ENCODE data around the gene CRABP2.

The CRABP2 gene

DNA sequence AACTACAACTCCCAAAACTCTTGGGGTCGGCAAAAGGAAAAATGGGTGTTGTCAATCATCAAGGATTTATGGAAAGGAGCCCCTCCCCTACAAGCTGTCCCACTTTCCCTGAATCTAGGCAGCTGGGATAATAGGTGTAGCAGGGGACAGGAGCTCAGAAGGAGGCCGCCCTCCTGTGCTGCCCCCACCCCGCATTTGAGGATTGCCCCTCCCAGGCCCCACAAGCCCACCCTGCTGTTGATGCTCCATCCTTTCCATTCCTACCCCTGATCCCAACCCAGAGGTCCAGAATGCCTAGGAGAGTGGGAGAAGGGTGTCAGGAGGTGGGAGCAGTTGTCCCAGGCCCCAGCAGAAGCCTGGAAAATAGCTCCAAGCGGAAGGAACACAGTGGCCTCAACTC, 37.4 kb upstream of the CRABP2 start:
- FAIRE-seq (no peak), DNase-seq (ENCODE audit: insufficient read length, low spot score) (no peak)
- TF ChIP-seq SPI1 (IDR thresholded peaks at IDR 0.05; ENCODE audit: low read depth, low read length), result no peak
- no peak for TF ChIP-seq PAX5 (IDR thresholded peaks at IDR 0.05; ENCODE audit: insufficient read depth, low read length, severe bottlenecking)
- no peak for TF ChIP-seq POU2F2 (IDR thresholded peaks at IDR 0.05; ENCODE audit: low read depth, low read length)
- no peak for TF ChIP-seq POLR2A (IDR thresholded peaks at IDR 0.05; ENCODE audit: low read depth, low read length)
- no peak for TF ChIP-seq POLR2AphosphoS5 (IDR thresholded peaks at IDR 0.05; ENCODE audit: low read depth, low read length)
- TF ChIP-seq TAF1 (IDR thresholded peaks at IDR 0.05; ENCODE audit: low read depth, low read length), result no peak

DNA sequence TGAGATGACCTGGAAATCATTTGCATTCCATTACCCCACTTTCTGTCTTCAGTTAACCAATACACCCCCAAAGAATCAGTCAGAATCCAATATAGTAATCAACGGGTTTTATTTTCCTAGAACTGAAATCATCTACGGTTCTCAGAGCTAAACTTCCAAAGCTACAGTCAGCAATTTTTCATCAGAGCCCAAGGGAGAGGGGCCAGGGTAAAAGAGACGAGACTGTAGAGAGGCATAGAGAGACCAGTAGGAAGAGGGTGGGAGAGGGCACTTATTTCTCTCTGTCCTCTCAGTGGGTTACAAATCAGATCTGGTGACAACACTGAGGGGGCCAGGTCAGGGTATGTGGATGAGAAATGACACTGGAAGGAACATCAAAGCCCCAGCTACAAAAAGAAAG, 36.6 kb upstream of the CRABP2 start:
- no peak for TF ChIP-seq POLR2AphosphoS5 (IDR thresholded peaks at IDR 0.05; ENCODE audit: low read depth, low read length)
- TF ChIP-seq PAX5 (IDR thresholded peaks at IDR 0.05; ENCODE audit: insufficient read depth, low read length, severe bottlenecking), result no peak
- TF ChIP-seq POU2F2 (IDR thresholded peaks at IDR 0.05; ENCODE audit: low read depth, low read length), result no peak
- no peak for TF ChIP-seq POLR2A (IDR thresholded peaks at IDR 0.05; ENCODE audit: low read depth, low read length)
- TF ChIP-seq TAF1 (IDR thresholded peaks at IDR 0.05; ENCODE audit: low read depth, low read length), result no peak
- TF ChIP-seq SPI1 (IDR thresholded peaks at IDR 0.05; ENCODE audit: low read depth, low read length), result no peak
- FAIRE-seq, result no peak
- no peak for DNase-seq (ENCODE audit: insufficient read length, low spot score)

DNA sequence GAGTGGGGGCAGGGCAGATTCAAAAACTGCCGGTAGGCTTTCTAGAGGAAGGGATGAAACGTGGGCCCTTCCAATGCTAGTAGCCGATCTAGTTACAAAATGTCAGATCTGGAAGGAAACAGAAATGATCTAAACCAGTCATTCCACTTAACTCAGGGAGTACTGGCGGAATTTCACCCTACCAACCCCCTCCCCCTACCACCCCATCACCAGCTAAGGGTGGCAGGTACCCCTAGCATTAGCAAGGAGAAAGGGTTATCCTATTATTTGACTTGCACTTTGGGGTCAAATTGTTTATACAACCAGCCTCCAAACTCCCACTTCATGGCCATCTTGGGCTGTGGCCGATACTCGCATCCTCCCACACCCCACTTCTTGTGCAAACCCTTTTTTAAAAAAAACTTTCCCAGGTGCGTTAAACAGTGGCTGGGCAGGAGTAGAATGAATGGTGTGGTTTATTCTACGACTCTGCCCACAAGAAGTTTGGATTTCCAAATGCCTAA, 36.1 kb upstream of the CRABP2 start:
- TF ChIP-seq POLR2AphosphoS5 (IDR thresholded peaks at IDR 0.05; ENCODE audit: low read depth, low read length) (peak; percentile 55; the same call in 1 of the 2 replicates), POLR2A (IDR thresholded peaks at IDR 0.05; ENCODE audit: low read depth, low read length) (no peak), TAF1 (IDR thresholded peaks at IDR 0.05; ENCODE audit: low read depth, low read length) (0 out of 2 replicates have a peak, but pooled peaks have one; percentile 24)
- no peak for FAIRE-seq
- DNase-seq (ENCODE audit: insufficient read length, low spot score), result no peak

DNA sequence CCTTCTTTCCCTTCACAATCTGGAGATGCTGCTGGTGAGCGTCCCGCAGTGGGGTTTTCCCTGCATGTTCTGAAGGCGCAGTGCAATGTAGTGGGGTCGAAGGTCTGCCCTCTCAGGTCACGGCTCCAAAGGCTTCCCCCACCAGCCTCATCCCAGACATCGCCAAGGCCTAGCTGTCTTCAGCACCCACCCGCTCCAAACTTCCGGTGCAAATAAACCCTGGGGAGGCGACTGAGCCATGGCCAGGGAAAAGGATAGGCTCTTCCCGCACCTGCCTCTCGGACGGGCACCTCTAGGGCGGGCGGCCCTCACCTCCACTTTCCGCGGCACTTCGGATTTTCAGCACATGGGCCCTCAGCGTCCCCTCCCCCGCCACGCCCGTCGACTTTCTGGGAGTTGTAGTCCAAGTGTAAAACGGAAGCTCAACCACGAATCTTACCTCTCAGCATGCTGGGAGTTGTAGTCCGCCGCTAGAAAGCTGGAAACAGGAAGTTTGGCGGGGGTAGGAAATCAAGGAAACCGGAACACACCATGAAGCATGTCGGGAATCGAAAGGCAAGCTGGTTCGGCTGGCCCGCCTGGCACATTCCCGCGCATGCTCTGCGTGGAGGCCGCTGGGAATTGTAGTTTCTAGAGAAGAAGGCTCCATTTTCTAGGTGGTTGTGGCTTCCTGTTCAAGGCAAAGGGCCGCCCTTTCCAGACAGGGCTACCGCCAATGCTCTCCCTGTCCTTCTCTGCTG, 35.5 kb upstream of the CRABP2 start, which contains the start of gene MRPL24:
TSS of gene MRPL24 (minus strand) at position 348 of the 740 bp plus-strand sequence. CDS start 2,384 bp downstream, outside the sequence.
- FAIRE-seq, result peak; percentile 98
- DNase-seq (ENCODE audit: insufficient read length, low spot score), result peak; percentile 87
- TF ChIP-seq POLR2AphosphoS5 (IDR thresholded peaks at IDR 0.05; ENCODE audit: low read depth, low read length), result 0 out of 2 replicates have a peak, but pooled peaks have one; percentile 47
- TF ChIP-seq SPI1 (IDR thresholded peaks at IDR 0.05; ENCODE audit: low read depth, low read length), result peak; percentile 56
- peak; percentile 77 for TF ChIP-seq PAX5 (IDR thresholded peaks at IDR 0.05; ENCODE audit: insufficient read depth, low read length, severe bottlenecking)
- peak; percentile 66 for TF ChIP-seq POLR2A (IDR thresholded peaks at IDR 0.05; ENCODE audit: low read depth, low read length)
- peak; percentile 27 for TF ChIP-seq POU2F2 (IDR thresholded peaks at IDR 0.05; ENCODE audit: low read depth, low read length)
- TF ChIP-seq TAF1 (IDR thresholded peaks at IDR 0.05; ENCODE audit: low read depth, low read length), result peak; percentile 61

DNA sequence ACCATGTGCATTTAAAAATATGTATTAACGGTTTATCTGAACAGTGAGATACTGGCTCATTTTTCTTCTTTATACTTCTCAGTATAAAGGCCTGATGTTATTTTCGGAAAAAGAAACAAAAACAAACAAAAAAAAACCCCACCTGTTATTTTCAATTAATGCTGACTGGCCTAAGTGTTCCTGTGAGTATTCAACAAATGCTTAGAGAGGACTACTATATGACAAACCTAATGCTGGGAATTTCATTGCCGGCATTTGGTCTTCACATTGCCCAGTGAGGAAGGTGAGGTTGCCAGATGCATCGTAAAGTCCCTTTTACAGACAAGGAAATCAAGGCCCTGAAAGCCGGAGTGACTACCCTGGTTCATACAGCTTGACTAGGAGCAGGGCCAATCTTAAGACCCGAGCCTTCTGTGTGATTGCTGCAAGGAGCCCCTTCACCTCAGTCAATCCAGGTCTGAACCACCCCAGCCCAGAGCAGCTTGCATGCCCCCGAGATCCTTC, 34.9 kb upstream of the CRABP2 start:
- DNase-seq (ENCODE audit: insufficient read length, low spot score), result no peak
- TF ChIP-seq POLR2A (IDR thresholded peaks at IDR 0.05; ENCODE audit: low read depth, low read length) (0 out of 2 replicates have a peak, but pooled peaks have one; percentile 12), TAF1 (IDR thresholded peaks at IDR 0.05; ENCODE audit: low read depth, low read length) (no peak), POLR2AphosphoS5 (IDR thresholded peaks at IDR 0.05; ENCODE audit: low read depth, low read length) (no peak), POU2F2 (IDR thresholded peaks at IDR 0.05; ENCODE audit: low read depth, low read length) (no peak)
- peak; percentile 58 for FAIRE-seq

DNA sequence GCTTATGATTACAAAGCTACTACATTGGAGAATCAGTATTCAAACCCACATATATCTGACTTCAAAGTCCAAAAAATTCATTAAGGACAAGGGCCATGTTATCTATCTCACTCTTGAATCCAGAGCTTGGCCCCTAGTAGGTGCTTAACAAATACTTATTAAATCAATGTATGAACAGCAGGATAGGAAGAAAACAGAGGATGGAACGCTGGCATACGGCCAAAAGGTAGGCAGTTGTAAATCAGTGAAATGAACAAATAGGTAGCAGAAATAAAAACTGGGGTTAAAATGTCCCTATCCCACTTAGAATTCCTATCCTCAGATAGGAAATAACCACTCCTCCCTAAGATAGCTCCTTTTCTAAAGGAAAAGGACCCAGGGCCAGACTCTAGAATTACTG, 33.5 kb upstream of the CRABP2 start:
- DNase-seq (ENCODE audit: insufficient read length, low spot score) (no peak), FAIRE-seq (no peak)
- TF ChIP-seq TAF1 (IDR thresholded peaks at IDR 0.05; ENCODE audit: low read depth, low read length), result no peak
- TF ChIP-seq PAX5 (IDR thresholded peaks at IDR 0.05; ENCODE audit: insufficient read depth, low read length, severe bottlenecking), result no peak
- no peak for TF ChIP-seq POLR2AphosphoS5 (IDR thresholded peaks at IDR 0.05; ENCODE audit: low read depth, low read length)
- no peak for TF ChIP-seq POLR2A (IDR thresholded peaks at IDR 0.05; ENCODE audit: low read depth, low read length)
- TF ChIP-seq POU2F2 (IDR thresholded peaks at IDR 0.05; ENCODE audit: low read depth, low read length), result no peak

DNA sequence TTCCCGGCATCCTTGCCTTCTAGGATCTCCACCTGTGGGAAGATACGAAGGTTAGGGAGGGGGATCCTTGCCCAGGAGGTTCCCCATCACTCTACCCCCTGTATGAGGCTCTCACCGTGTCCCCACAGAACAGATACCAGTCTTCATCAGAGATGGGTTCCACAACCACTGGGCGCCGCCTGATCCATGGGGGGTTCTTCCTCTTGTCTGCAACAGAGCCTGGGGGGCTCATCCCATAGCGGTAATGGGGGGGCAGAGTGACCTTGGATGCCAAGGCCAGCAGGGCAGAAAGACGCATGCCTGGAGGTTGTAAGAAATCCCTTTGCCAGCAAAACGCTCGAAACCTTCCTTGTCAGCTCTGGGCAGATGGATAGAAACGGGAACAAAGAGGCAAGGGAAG, 33.0 kb upstream of the CRABP2 start:
- FAIRE-seq (no peak), DNase-seq (ENCODE audit: insufficient read length, low spot score) (no peak)
- TF ChIP-seq POLR2AphosphoS5 (IDR thresholded peaks at IDR 0.05; ENCODE audit: low read depth, low read length) (no peak), SPI1 (IDR thresholded peaks at IDR 0.05; ENCODE audit: low read depth, low read length) (no peak), POLR2A (IDR thresholded peaks at IDR 0.05; ENCODE audit: low read depth, low read length) (no peak), PAX5 (IDR thresholded peaks at IDR 0.05; ENCODE audit: insufficient read depth, low read length, severe bottlenecking) (no peak), TAF1 (IDR thresholded peaks at IDR 0.05; ENCODE audit: low read depth, low read length) (no peak)

DNA sequence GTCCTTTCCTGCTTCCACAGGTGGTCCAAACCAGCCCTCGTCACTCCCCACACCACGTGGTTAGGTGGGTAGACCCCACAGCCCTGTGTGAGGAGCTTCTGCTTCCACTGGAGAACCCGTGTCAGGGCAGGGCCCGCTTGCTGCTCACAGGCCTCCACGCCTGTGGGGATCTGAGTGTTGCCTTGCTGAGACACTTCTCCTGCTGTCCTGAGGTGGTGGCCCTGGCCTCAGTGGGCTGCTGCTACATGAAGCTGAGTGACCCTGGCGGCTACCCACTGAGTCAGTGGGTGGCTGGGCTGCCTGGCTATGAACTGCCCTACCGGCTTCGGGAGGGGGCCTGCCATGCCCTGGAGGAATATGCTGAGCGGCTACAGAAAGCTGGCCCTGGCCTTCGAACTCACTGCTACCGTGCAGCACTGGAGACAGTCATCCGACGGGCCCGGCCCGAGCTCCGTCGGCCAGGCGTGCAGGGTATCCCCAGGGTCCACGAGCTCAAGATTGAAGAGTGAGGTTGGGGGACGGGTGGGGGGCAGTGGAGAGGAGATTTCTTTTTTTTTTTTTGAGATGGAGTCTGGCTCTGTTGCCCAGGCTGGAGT, 28.7 kb upstream of the CRABP2 start:
- DNase-seq (ENCODE audit: insufficient read length, low spot score), result no peak
- no peak for FAIRE-seq
- TF ChIP-seq POLR2A (IDR thresholded peaks at IDR 0.05; ENCODE audit: low read depth, low read length) (no peak), POLR2AphosphoS5 (IDR thresholded peaks at IDR 0.05; ENCODE audit: low read depth, low read length) (no peak), PAX5 (IDR thresholded peaks at IDR 0.05; ENCODE audit: insufficient read depth, low read length, severe bottlenecking) (no peak), SPI1 (IDR thresholded peaks at IDR 0.05; ENCODE audit: low read depth, low read length) (no peak), TAF1 (IDR thresholded peaks at IDR 0.05; ENCODE audit: low read depth, low read length) (no peak)

DNA sequence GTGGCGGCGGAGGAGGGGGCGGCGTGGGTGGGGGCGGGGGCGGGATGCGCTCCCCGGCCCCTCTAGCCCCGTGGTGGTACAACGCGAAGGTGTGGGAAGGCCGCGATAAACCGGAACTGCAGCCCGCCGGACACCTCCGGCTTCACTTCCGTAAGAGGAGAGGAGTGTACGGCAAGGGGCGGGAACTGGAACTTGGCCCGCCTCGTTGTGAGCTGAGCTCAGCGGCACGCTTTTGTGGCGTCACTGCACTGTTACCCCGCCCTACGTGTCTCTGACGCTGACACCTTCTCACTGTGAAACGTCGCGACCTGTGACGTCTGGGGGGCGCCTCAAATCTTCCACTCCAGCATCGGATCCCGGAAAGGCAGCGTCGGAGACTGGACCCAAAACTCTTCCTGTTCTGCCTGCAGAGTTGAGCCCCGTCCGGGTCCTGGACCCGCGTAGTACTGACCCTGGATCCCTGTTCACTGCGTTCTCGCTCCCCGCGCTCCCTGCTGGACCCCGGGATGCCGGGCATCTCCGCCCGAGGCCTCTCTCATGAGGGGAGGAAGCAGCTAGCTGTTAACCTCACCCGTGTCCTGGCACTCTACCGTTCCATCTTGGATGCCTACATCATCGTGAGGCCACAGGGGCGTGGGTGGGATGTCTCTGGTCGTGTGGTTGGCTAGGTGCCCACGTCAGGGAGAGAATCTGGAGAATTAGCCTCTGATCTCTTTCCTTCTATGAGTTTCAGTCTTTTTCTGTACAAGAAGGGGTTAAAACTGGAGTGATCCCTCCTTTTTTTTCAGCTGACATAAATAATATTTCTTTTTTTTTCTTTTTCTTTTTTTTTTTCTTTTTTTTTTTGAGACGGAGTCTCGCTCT, 23.4 kb upstream of the CRABP2 start, which contains the start of gene ISG20L2:
TSS of gene ISG20L2 (minus strand) at position 168 of the 864 bp plus-strand sequence. CDS start 1,114 bp downstream, outside the sequence.
- peak; percentile 94 for FAIRE-seq
- TF ChIP-seq POU2F2 (IDR thresholded peaks at IDR 0.05; ENCODE audit: low read depth, low read length), result no peak; the same call in 1 of the 2 replicates
- TF ChIP-seq TAF1 (IDR thresholded peaks at IDR 0.05; ENCODE audit: low read depth, low read length), result peak; percentile 21; the same call in 1 of the 2 replicates
- TF ChIP-seq PAX5 (IDR thresholded peaks at IDR 0.05; ENCODE audit: insufficient read depth, low read length, severe bottlenecking), result no peak
- TF ChIP-seq SPI1 (IDR thresholded peaks at IDR 0.05; ENCODE audit: low read depth, low read length), result peak; percentile 77
- TF ChIP-seq POLR2A (IDR thresholded peaks at IDR 0.05; ENCODE audit: low read depth, low read length), result peak; percentile 90
- peak; percentile 84 for TF ChIP-seq POLR2AphosphoS5 (IDR thresholded peaks at IDR 0.05; ENCODE audit: low read depth, low read length)
- peak; percentile 88 for DNase-seq (ENCODE audit: insufficient read length, low spot score)
